Neural cell (in vitro differentiated cells): ENCODE measurements around the gene ZNF618. TPM values are rescaled to one million over a fixed set of nuclear protein-coding genes. Genes with fewer than 3 reads are reported as not detected.

Experiments
- H2AFZ ChIP-seq: fragments of 200-600, 300-800 bp; sonication (generic), shearing (Covaris generic); 2 replicates; pipeline ENCODE4 v1.6.0; 2014; ENCODE audit warnings: low read depth, mild to moderate bottlenecking, antibody characterized with exemption, low read length, moderate library complexity
- H3F3A ChIP-seq: fragments of 200-600 bp; shearing (Covaris generic); 2 replicates; pipeline ENCODE4 v1.6.1; 2016; ENCODE audit warnings: mild to moderate bottlenecking, moderate library complexity, mixed read lengths, antibody characterized with exemption, low read length; ENCODE audit not compliant: insufficient read depth, poor library complexity, severe bottlenecking
- H3K27ac ChIP-seq: fragments of 200-600, 300-800 bp; sonication (generic), shearing (Covaris generic); 2 replicates; pipeline ENCODE4 v1.5.1; 2014; ENCODE audit warnings: mild to moderate bottlenecking, low read length, moderate library complexity
- H3K27me3 ChIP-seq: fragments of 300-800, 200-600 bp; sonication (generic), shearing (Covaris generic); 2 replicates; pipeline ENCODE4 v1.6.0; 2014; ENCODE audit warnings: mild to moderate bottlenecking, low read depth, low read length, moderate library complexity; ENCODE audit not compliant: insufficient read depth
- H3K36me3 ChIP-seq: fragments of 300-800, 200-600 bp; sonication (generic), shearing (Covaris generic); 2 replicates; pipeline ENCODE4 v1.5.1; 2014; ENCODE audit warnings: mild to moderate bottlenecking, antibody characterized with exemption, low read length, moderate library complexity; ENCODE audit not compliant: insufficient read depth
- H3K4me2 ChIP-seq: fragments of 300-800, 200-600 bp; sonication (generic), shearing (Covaris generic); 2 replicates; pipeline ENCODE4 v1.6.0; 2014; ENCODE audit warnings: mild to moderate bottlenecking, low read length
- H3K4me3 ChIP-seq: fragments of 300-800, 200-600 bp; sonication (generic), shearing (Covaris generic); 2 replicates; pipeline ENCODE4 v1.5.1; 2014; ENCODE audit warnings: mild to moderate bottlenecking, low read length, moderate library complexity
- H3K79me2 ChIP-seq: fragments of 200-600 bp; shearing (Covaris generic); replicated peaks from 2 replicates; pipeline ENCODE4 v1.6.0; 2014; ENCODE audit warnings: mild to moderate bottlenecking, low read length, moderate library complexity; ENCODE audit not compliant: insufficient read depth
- H3K9ac ChIP-seq: fragments of 300-800, 200-600 bp; sonication (generic), shearing (Covaris generic); 2 replicates; pipeline ENCODE4 v1.6.1; 2016; ENCODE audit warnings: mild to moderate bottlenecking, low read length, mixed read lengths
- H3K9me2 ChIP-seq: fragments of 200-600 bp; shearing (Covaris generic); 2 replicates; pipeline ENCODE4 v1.6.1; 2016; ENCODE audit warnings: mild to moderate bottlenecking, low read length, mixed read lengths; ENCODE audit not compliant: insufficient read depth
- H3K9me3 ChIP-seq: fragments of 200-600, 300-800 bp; sonication (generic), shearing (Covaris generic); 2 replicates; pipeline ENCODE4 v1.6.1; 2016; ENCODE audit warnings: mild to moderate bottlenecking, mixed run types, low read length, moderate library complexity, mixed read lengths
- H4K20me1 ChIP-seq: fragments of 200-600 bp; shearing (Covaris generic); 2 replicates; pipeline ENCODE4 v1.6.1; 2016; ENCODE audit warnings: mild to moderate bottlenecking, mixed run types; ENCODE audit not compliant: insufficient read depth
- CTCF ChIP-seq: fragments of 450-650 bp; IDR thresholded peaks from 2 replicates; pipeline ENCODE4 v1.5.1; 2014; ENCODE audit warnings: antibody characterized with exemption, mild to moderate bottlenecking, moderate library complexity; ENCODE audit not compliant: poor library complexity, severe bottlenecking
- EP300 ChIP-seq: fragments of 450-650 bp; conservative IDR thresholded peaks from 2 replicates; pipeline ENCODE4 v1.6.1; 2014; ENCODE audit warnings: antibody characterized with exemption, mild to moderate bottlenecking, moderate library complexity; ENCODE audit not compliant: poor library complexity, severe bottlenecking
- EZH2 ChIP-seq: fragments of 200-600, 300-800 bp; shearing (Covaris generic), sonication (generic); IDR thresholded peaks from 2 replicates; pipeline ENCODE4 v1.6.1; 2014; ENCODE audit warnings: antibody characterized with exemption, low read length, borderline replicate concordance, mild to moderate bottlenecking; ENCODE audit not compliant: insufficient read depth, poor library complexity, severe bottlenecking
- MXI1 ChIP-seq: fragments of 450-650 bp; conservative IDR thresholded peaks from 2 replicates; pipeline ENCODE4 v1.6.1; 2014; ENCODE audit warnings: antibody characterized with exemption, mild to moderate bottlenecking; ENCODE audit not compliant: poor library complexity, severe bottlenecking
- POLR2AphosphoS5 ChIP-seq: IDR thresholded peaks from 2 replicates; pipeline ENCODE4 v1.6.1; 2012
- RAD21 ChIP-seq: fragments of 450-650 bp; conservative IDR thresholded peaks from 2 replicates; pipeline ENCODE4 v1.6.1; 2014; ENCODE audit warnings: antibody characterized with exemption, mild to moderate bottlenecking, moderate library complexity
- REST ChIP-seq: IDR thresholded peaks from 2 replicates; pipeline ENCODE4 v1.6.1; 2012; ENCODE audit warnings: borderline replicate concordance
- SMC3 ChIP-seq: fragments of 450-650 bp; conservative IDR thresholded peaks from 2 replicates; pipeline ENCODE4 v1.6.1; 2014; ENCODE audit warnings: antibody characterized with exemption, mild to moderate bottlenecking, moderate library complexity; ENCODE audit not compliant: poor library complexity
- TAF1 ChIP-seq: IDR thresholded peaks from 2 replicates; pipeline ENCODE4 v1.6.1; 2012; ENCODE audit warnings: low read depth
- polyA plus RNA-seq: library from polyadenylated mRNA; depleted of rRNA; stranded (reverse); fragments of >200 nt; gene quantifications from 2 replicates; pipeline ENCODE4 v1.2.3, GENCODE V29; 2014

The ZNF618 gene
- polyA plus RNA-seq, 1 donor from 2014 or later, result 7.1 TPM

- no peak overlapping the region for H3K4me2 ChIP-seq
- no peak overlapping the region for H3K27ac ChIP-seq
- no peaks in the 10 kb centered on the region for H3K9me3 ChIP-seq
- H3K9ac ChIP-seq, result no peak overlapping the region
- peaks cover 27% of the 10 kb centered on the region for H3K27me3 ChIP-seq
- no peak overlapping the region for H2AFZ ChIP-seq
- H3K79me2 ChIP-seq, result no peaks in the 10 kb centered on the region
- no peaks in the 10 kb centered on the region for H4K20me1 ChIP-seq
- no peaks in the 10 kb centered on the region for H3F3A ChIP-seq
- no peaks in the 10 kb centered on the region for H3K36me3 ChIP-seq
- H3K9me2 ChIP-seq, result no peaks in the 10 kb centered on the region
- H3K4me3 ChIP-seq, result no peak overlapping the region
- no peak for TF ChIP-seq SMC3
- TF ChIP-seq TAF1, result no peak
- no peak for TF ChIP-seq CTCF
- no peak for TF ChIP-seq EP300
- no peak for TF ChIP-seq RAD21
- TF ChIP-seq MXI1, result no peak
- TF ChIP-seq REST, result no peak
- no peak for TF ChIP-seq EZH2
- TF ChIP-seq POLR2AphosphoS5, result no peak
Observed at GRCh38 chr9:114096041-114096511, 220.0 kb downstream of the ZNF618 start.

- no peaks in the 10 kb centered on the region for H3K36me3 ChIP-seq
- no peaks in the 10 kb centered on the region for H3K79me2 ChIP-seq
- TF ChIP-seq EP300 (no peak), POLR2AphosphoS5 (no peak)
- H3K27ac ChIP-seq, result no peak overlapping the region
- H3F3A ChIP-seq, result no peaks in the 10 kb centered on the region
- H2AFZ ChIP-seq, result no peak overlapping the region
- H3K4me3 ChIP-seq, result no peak overlapping the region
- H3K27me3 ChIP-seq, result peaks cover 27% of the 10 kb centered on the region
- peaks cover 5% of the 10 kb centered on the region for H3K9me3 ChIP-seq
- H3K4me2 ChIP-seq, result no peak overlapping the region
- H3K9ac ChIP-seq, result no peak overlapping the region
- no peaks in the 10 kb centered on the region for H3K9me2 ChIP-seq
- no peaks in the 10 kb centered on the region for H4K20me1 ChIP-seq
Observed at GRCh38 chr9:114096866-114097612, 220.9 kb downstream of the ZNF618 start.
